NCI-H1930 (cell line): ENCODE data around the gene CLDN19.

ENCODE experiments used
- DNase-seq, 2 experiments: peaks; one replicate each; lab custom pipeline; 2025; lab: John Stamatoyannopoulos, UW

CLDN19 gene

GRCh38 chr1:42700006-42700405 lies 40.0 kb downstream of the CLDN19 start:
- no peak for DNase-seq

GRCh38 chr1:42698081-42698813 lies 41.8 kb downstream of the CLDN19 start:
- no peak for DNase-seq

GRCh38 chr1:42692911-42693310 lies 47.1 kb downstream of the CLDN19 start:
- no peak for DNase-seq

DNA sequence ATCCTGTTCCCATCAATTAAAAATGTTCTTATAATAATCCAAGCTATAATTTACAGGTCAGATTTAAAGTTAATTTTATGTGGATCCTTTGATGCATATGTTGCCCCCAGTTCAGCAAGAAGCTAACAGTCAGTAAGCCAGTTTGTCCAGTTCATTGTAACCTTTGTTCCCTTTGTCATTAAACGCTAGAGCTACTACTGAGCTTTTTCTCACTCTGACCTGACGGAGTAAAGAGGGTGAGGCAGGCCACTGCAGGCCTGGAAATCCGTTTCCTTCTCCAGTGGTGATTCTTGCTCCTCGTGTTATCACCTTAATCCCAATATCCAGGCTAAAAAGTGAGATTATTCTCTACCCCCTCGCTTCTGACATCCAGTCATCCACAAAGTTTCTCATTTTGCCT lies 47.6 kb downstream of the CLDN19 start:
- no peak for DNase-seq

DNA sequence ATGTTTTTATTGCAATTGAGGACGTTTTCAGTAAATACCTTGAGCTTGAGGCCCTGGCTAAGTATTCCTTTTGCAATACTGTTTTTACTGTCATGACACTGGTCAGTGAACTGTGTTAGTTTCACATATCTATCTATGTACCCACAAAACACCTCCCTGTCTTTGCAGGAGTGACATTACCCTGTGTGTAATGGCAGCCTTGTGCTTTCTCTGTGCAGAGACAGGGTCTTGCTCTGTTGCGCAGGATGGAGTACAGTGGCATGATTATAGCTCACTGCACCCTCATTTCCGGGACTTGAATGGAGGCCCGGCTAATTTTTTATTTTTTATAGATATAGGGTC lies 48.9 kb downstream of the CLDN19 start:
- no peak for DNase-seq

GRCh38 chr1:42690477-42691156 lies 49.4 kb downstream of the CLDN19 start:
- no peak for DNase-seq

GRCh38 chr1:42689912-42690311 lies 50.1 kb downstream of the CLDN19 start:
- no peak for DNase-seq

DNA sequence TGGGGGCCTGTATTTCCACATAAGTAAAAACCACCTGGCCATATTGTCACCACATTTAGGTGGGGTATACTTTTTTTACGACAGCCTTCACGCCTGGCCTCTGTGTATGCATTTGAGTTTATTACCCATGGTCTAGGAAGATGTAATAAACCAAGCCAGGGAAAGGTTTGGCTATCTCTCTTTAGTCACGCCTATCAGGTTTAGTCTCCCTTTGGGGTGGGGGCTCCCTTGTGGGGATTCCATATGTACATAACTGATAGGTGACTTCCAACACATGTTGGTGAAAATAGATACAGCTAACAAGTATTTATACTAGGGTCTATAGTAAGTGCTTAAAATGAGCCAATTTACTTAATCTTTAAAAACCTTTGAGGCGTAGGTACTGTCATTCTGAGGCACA lies 53.6 kb downstream of the CLDN19 start:
- DNase-seq = no peak

DNA sequence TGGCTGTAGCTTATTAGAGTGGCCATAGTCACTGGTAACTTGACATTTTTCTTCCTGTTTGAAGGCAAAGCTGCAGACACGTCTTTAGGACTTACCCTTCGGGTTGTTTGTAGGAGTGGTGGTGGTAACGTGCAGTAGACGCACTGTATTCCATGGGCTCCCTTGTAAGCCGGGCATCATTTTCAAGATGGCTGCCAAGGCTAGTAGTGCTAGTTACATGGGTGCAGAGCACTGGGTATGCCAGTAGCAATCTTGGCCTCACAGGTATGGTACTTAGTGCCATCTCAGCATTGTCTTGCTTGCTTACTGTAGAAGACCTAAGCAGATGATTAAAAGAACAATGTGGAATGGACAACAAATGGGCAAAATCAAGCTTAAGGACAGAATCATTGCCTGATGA lies 55.9 kb downstream of the CLDN19 start:
- no peak for DNase-seq
